Panc1 (cell line): ENCODE results near the gene LATS1. TPM values are rescaled to one million over a fixed set of nuclear protein-coding genes. Genes with fewer than 3 reads are reported as not detected.
A peak's percentile ranks its signal among the peaks of the same experiment; 100 is the strongest.

Source experiments
- ATAC-seq: fragments of 200-7000 bp; cut with Tn5 transposase; 2 replicates; pipeline ENCODE4 v1.9.1; 2020; ENCODE audit warnings: mild to moderate bottlenecking, moderate library complexity
- Bru-seq: library from RNA; stranded (reverse); fragments of 400-500 nt; gene quantifications from one replicate; lab custom pipeline; 2021; lab: Mats Ljungman, UMichigan
- BruChase-seq, 2 experiments: library from RNA; stranded (reverse); fragments of 400-500 nt; gene quantifications; one replicate each; lab custom pipeline; 2021; lab: Mats Ljungman, UMichigan
- BruUV-seq: library from RNA; stranded (reverse); fragments of 400-500 nt; replicated peaks from 2 replicates; lab custom pipeline; 2021; lab: Mats Ljungman, UMichigan
- CTCF ChIA-PET: fragments of 300-600 bp; sonication (Branson Sonifier 250); formaldehyde crosslinking; loops from one replicate; lab custom pipeline; 2022; ENCODE audit warnings: antibody characterized with exemption; lab: Charles Lee
- POLR2A ChIA-PET: fragments of 300-600 bp; sonication (Branson Sonifier 250); formaldehyde crosslinking; loops from one replicate; lab custom pipeline; 2022; ENCODE audit warnings: antibody characterized with exemption; lab: Charles Lee
- DNase-seq: peaks from one replicate; pipeline ENCODE4 v3.0.0-alpha.2; 2010; ENCODE audit warnings: low read depth, low spot score
- H3K27ac ChIP-seq: 2 replicates; pipeline ENCODE4 v1.5.1; 2011; ENCODE audit warnings: mild to moderate bottlenecking, low read length, inconsistent platforms
- H3K27me3 ChIP-seq: fragments of 200-500 bp; sonication (Bioruptor generic); 2 replicates; pipeline ENCODE4 v1.6.0; 2014; ENCODE audit warnings: low read length, inconsistent platforms; ENCODE audit not compliant: control insufficient read depth, insufficient read depth
- H3K36me3 ChIP-seq: fragments of 200-500 bp; sonication (Bioruptor generic); 2 replicates; pipeline ENCODE4 v1.5.1; 2014; ENCODE audit warnings: inconsistent platforms, mild to moderate bottlenecking, low read length, moderate library complexity; ENCODE audit not compliant: control insufficient read depth, insufficient read depth
- H3K4me1 ChIP-seq: 2 replicates; pipeline ENCODE4 v1.5.1; 2011; ENCODE audit warnings: inconsistent platforms, mild to moderate bottlenecking, low read length, moderate library complexity; ENCODE audit not compliant: control insufficient read depth, insufficient read depth
- H3K4me3 ChIP-seq, 2 experiments: 2 replicates each; pipeline ENCODE4 v1.5.1; 2011 to 2012; ENCODE audit warnings: low read depth in 2 of 2, low read length in 2 of 2, mild to moderate bottlenecking in 2 of 2, inconsistent platforms in 1 of 2, moderate library complexity in 1 of 2
- H3K9me3 ChIP-seq: fragments of 200-500 bp; sonication (Bioruptor generic); 2 replicates; pipeline ENCODE4 v1.5.1; 2014; ENCODE audit warnings: low read depth, mild to moderate bottlenecking, inconsistent platforms, low read length, moderate library complexity; ENCODE audit not compliant: control insufficient read depth, insufficient read depth
- POLR2AphosphoS5 ChIP-seq: IDR thresholded peaks from 2 replicates; pipeline ENCODE4 v1.6.1; 2012; ENCODE audit warnings: mild to moderate bottlenecking, low read depth, low read length, moderate library complexity
- SIN3A ChIP-seq: IDR thresholded peaks from 2 replicates; pipeline ENCODE4 v1.6.1; 2012; ENCODE audit warnings: low read depth, mild to moderate bottlenecking, low read length, moderate library complexity, borderline replicate concordance; ENCODE audit not compliant: insufficient read depth
- TCF7L2 ChIP-seq: IDR thresholded peaks from 2 replicates; pipeline ENCODE4 v1.6.1; 2011; ENCODE audit warnings: mild to moderate bottlenecking, low read depth, low read length, inconsistent platforms
- in situ Hi-C: cut with HindIII; loops from 2 replicates; pipeline ENCODE4 v1.10.0; 2016; ENCODE audit warnings: low sequenced_read_pairs, low pct_unique_long_range_greater_than_20kb
- intact Hi-C: fragments of 100-400 bp; cut with micrococcal nuclease; formaldehyde crosslinking; loops from one replicate; pipeline ENCODE4 v1.10.0; 2022; ENCODE audit not compliant: unreplicated experiment
- long read RNA-seq: library from polyadenylated mRNA; unstranded; transcript quantifications from one replicate; pipeline ENCODE4 v2.0.0, GENCODE V29; 2021; ENCODE audit not compliant: unreplicated experiment
- polyA plus RNA-seq: library from polyadenylated mRNA; unstranded; fragments of >200 nt; gene quantifications from one replicate; pipeline ENCODE4 v1.2.1, GENCODE V29; 2012; ENCODE audit warnings: missing spikeins; ENCODE audit not compliant: insufficient read length
- total RNA-seq: library from RNA; stranded (reverse); gene quantifications from one replicate; pipeline ENCODE4 v1.2.1, GENCODE V29; 2021; ENCODE audit not compliant: unreplicated experiment
- TF ChIP-seq, protein P1 (sequence below), 2 experiments: IDR thresholded peaks; 2 replicates each; pipeline ENCODE4 v1.6.1; 2011 to 2012; ENCODE audit warnings: low read depth in 2 of 2, control low read depth in 1 of 2, low read length in 1 of 2, mild to moderate bottlenecking in 1 of 2, moderate library complexity in 1 of 2; ENCODE audit not compliant: insufficient read depth in 1 of 2
- TF ChIP-seq, protein P2 (sequence below): fragments of 450-650 bp; IDR thresholded peaks from 2 replicates; pipeline ENCODE4 v1.5.1; 2017; ENCODE audit warnings: mild to moderate bottlenecking

LATS1 gene
- total RNA-seq, result 36.0 TPM
- 15.9 TPM for polyA plus RNA-seq
- percentile 88 among the genes with signal in this experiment for Bru-seq, nascent RNA
- percentile 94 among the genes with signal in this experiment for BruChase-seq, experiment 1, labeled RNA remaining after a 2-hour chase
- percentile 87 among the genes with signal in this experiment for BruChase-seq, experiment 2, labeled RNA remaining after a 6-hour chase
- long read RNA-seq, transcript LATS1-202 (4 exons, 2,567 nt), result major isoform, 5 of 18 reads
- long read RNA-seq, partial matches to known transcripts, result 4 of 18 reads
- long read RNA-seq, other reads (novel, unspliced or antisense), result 8 of 18 reads

DNA sequence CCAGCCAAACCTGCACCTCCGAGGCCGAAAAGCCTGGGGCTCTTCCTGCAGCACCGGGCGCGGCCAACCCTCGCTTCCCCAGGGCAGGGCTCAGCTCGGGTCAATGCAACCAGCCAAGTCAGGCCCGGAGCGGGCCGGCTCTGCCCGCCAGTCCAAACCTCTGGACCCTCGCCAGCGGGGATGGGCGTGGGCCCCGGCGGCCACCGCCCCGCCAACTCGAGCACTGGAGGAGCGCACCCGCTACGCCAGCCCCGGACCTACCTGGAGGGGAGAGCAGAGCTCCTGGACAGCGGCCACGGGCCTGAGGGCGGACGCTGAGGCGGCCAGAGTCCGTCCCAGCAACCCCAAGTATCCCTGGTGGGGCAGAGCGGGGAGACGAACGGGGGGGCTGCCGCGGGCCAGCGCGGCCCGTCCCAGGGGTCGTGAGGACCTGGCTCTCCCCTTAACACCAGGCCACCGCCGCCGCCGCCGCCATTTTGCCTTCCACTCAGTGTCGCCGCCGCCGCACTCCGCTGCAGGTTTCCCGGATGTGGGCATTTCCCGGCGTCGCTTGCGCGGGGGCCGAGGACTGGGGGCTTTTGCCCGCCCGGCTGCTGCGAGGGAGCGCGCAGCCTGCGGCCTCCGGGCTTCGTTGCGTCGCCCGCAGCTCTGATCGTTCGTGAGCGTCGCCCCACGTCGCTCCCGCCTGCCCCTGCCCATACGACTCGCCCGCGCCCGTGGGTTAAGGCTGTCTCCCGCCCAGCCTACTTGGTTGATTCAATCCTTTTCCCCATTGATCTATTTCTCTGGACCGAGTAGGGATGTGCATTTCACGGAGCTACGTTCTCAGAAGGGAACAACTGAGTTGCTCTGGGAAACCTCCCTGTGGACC is at the start of gene LATS1:
Gene LATS1 (minus strand): TSS at position 514 of the 871 bp plus-strand sequence. CDS start 15,975 bp downstream, outside the sequence.
- ChIA-PET CTCF (no interaction called here), POLR2A (interaction anchor here (0.7 kb wide), 1 partner anchor 130 kb away, joined by 3 read pairs; no protein-coding TSS in a partner anchor)
- no peaks in the 10 kb centered on the region for H3K27me3 ChIP-seq
- in situ Hi-C loops, result no loop called here
- DNase-seq (peak; percentile 12), ATAC-seq (peak; percentile 94)
- peak within 1 kb of the TSS; percentile 93 to 96 for H3K4me3 ChIP-seq
- intact Hi-C loops, result no loop called here
- H3K27ac ChIP-seq, result peak within 1 kb of the TSS; percentile 99
- BruUV-seq, result no TSS peak
- no peaks in the 10 kb centered on the region; the same call in 1 of the 2 replicates for H3K36me3 ChIP-seq
- H3K4me1 ChIP-seq, result peaks cover 2% of the 10 kb centered on the region; the same call in 1 of the 2 replicates
- TF ChIP-seq TCF7L2, result no peak
- TF ChIP-seq, protein P1, sequence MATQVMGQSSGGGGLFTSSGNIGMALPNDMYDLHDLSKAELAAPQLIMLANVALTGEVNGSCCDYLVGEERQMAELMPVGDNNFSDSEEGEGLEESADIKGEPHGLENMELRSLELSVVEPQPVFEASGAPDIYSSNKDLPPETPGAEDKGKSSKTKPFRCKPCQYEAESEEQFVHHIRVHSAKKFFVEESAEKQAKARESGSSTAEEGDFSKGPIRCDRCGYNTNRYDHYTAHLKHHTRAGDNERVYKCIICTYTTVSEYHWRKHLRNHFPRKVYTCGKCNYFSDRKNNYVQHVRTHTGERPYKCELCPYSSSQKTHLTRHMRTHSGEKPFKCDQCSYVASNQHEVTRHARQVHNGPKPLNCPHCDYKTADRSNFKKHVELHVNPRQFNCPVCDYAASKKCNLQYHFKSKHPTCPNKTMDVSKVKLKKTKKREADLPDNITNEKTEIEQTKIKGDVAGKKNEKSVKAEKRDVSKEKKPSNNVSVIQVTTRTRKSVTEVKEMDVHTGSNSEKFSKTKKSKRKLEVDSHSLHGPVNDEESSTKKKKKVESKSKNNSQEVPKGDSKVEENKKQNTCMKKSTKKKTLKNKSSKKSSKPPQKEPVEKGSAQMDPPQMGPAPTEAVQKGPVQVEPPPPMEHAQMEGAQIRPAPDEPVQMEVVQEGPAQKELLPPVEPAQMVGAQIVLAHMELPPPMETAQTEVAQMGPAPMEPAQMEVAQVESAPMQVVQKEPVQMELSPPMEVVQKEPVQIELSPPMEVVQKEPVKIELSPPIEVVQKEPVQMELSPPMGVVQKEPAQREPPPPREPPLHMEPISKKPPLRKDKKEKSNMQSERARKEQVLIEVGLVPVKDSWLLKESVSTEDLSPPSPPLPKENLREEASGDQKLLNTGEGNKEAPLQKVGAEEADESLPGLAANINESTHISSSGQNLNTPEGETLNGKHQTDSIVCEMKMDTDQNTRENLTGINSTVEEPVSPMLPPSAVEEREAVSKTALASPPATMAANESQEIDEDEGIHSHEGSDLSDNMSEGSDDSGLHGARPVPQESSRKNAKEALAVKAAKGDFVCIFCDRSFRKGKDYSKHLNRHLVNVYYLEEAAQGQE (IDR thresholded peaks at IDR 0.05; ENCODE audit: insufficient read depth in 1 of 2, low read depth in 2 of 2, low read length in 1 of 2), result peak in 1 of 2 experiments; percentile 30; a peak in 1 of 4 replicates
- peak; percentile 87 for TF ChIP-seq POLR2AphosphoS5
- TF ChIP-seq, protein P2, sequence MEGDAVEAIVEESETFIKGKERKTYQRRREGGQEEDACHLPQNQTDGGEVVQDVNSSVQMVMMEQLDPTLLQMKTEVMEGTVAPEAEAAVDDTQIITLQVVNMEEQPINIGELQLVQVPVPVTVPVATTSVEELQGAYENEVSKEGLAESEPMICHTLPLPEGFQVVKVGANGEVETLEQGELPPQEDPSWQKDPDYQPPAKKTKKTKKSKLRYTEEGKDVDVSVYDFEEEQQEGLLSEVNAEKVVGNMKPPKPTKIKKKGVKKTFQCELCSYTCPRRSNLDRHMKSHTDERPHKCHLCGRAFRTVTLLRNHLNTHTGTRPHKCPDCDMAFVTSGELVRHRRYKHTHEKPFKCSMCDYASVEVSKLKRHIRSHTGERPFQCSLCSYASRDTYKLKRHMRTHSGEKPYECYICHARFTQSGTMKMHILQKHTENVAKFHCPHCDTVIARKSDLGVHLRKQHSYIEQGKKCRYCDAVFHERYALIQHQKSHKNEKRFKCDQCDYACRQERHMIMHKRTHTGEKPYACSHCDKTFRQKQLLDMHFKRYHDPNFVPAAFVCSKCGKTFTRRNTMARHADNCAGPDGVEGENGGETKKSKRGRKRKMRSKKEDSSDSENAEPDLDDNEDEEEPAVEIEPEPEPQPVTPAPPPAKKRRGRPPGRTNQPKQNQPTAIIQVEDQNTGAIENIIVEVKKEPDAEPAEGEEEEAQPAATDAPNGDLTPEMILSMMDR, result no peak
- peak; percentile 87; the same call in 1 of the 2 replicates for TF ChIP-seq SIN3A
- no peaks in the 10 kb centered on the region for H3K9me3 ChIP-seq

DNA sequence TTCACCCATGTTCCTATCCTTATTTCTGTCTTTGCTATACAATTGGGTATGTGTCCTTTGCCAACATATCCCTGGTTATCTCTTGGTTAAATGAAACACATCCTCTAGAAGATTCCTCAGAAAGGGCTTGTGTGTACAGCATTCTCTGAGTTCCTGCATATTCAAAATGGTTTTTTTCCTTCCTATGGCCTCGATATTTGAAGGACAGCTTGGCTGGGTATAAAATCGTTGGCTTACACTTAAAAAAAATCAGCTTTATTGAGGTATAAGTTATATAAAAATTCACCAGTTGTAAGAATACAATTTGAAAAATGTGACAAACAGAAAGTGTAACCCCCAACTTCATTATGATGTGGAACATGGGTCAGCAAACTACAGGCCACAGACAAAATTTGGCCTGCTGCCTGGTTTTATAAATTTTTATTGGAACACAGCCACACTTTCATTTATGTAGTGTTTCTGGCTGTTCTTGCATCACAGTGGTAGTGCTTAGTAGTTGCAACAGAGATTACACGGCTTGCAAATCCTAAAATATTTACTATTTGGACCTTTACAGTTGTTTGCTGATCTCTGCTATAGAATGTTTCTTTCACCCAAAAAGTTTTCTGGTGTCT is 48.4 kb upstream of the LATS1 start:
- BruUV-seq, result TSS peak; percentile 51
- H3K36me3 ChIP-seq, result peaks cover 4% of the 10 kb centered on the region; the same call in 1 of the 2 replicates
- ATAC-seq (peak; percentile 58), DNase-seq (no peak)
- in situ Hi-C loops (no loop called here), intact Hi-C loops (no loop called here)
- no peaks in the 10 kb centered on the region for H3K27me3 ChIP-seq
- TF ChIP-seq, protein P1 (IDR thresholded peaks at IDR 0.05; ENCODE audit: insufficient read depth in 1 of 2, low read depth in 2 of 2, low read length in 1 of 2), result no peak
- no peak for TF ChIP-seq POLR2AphosphoS5
- no peak for TF ChIP-seq SIN3A
- TF ChIP-seq, protein P2, result no peak
- TF ChIP-seq TCF7L2, result no peak
- CTCF ChIA-PET, result no interaction called here
- H3K9me3 ChIP-seq, result peaks cover 7% of the 10 kb centered on the region; the same call in 1 of the 2 replicates
- POLR2A ChIA-PET, result no interaction called here
- H3K27ac ChIP-seq, result peak overlapping the region; percentile 69; the same call in 1 of the 2 replicates
- no peak overlapping the region for H3K4me3 ChIP-seq
- H3K4me1 ChIP-seq, result peaks cover 12% of the 10 kb centered on the region; the same call in 1 of the 2 replicates
